ENCODE measurements around the gene SLC4A11. TPM values are rescaled to one million over a fixed set of nuclear protein-coding genes. Genes with fewer than 3 reads are reported as not detected.
A peak's percentile ranks its signal among the peaks of the same experiment; 100 is the strongest.

The SLC4A11 gene
- polyA plus RNA-seq, 1 of the 3 experiments (the other 2 are of a cell fraction), result 2.7 TPM

- H3K4me1 ChIP-seq (ENCODE audit: control insufficient read depth in 1 of 2, insufficient read depth in 2 of 2, low read depth in 1 of 2, low read length in 1 of 2), result no peaks in the 10 kb centered on the region
- H3K9ac ChIP-seq, result no peak overlapping the region
- H3K27me3 ChIP-seq (ENCODE audit: insufficient read depth), result no peaks in the 10 kb centered on the region
- CTCF ChIA-PET, result interaction anchor here (1.0 to 3.3 kb wide), 5 partner anchors 10 to 634 kb away, joined by 3 to 16 read pairs (median 4); partner anchors contain the start of gene SLC4A11
- TF ChIP-seq ELF1 (IDR thresholded peaks at IDR 0.05), result no peak
- TF ChIP-seq, protein P1, sequence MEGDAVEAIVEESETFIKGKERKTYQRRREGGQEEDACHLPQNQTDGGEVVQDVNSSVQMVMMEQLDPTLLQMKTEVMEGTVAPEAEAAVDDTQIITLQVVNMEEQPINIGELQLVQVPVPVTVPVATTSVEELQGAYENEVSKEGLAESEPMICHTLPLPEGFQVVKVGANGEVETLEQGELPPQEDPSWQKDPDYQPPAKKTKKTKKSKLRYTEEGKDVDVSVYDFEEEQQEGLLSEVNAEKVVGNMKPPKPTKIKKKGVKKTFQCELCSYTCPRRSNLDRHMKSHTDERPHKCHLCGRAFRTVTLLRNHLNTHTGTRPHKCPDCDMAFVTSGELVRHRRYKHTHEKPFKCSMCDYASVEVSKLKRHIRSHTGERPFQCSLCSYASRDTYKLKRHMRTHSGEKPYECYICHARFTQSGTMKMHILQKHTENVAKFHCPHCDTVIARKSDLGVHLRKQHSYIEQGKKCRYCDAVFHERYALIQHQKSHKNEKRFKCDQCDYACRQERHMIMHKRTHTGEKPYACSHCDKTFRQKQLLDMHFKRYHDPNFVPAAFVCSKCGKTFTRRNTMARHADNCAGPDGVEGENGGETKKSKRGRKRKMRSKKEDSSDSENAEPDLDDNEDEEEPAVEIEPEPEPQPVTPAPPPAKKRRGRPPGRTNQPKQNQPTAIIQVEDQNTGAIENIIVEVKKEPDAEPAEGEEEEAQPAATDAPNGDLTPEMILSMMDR (IDR thresholded peaks at IDR 0.05), result peak; percentile 24; the same call in 1 of the 2 replicates
- no peaks in the 10 kb centered on the region for H3F3A ChIP-seq (replicated peaks; ENCODE audit: insufficient read depth)
- H3K9me2 ChIP-seq, result no peaks in the 10 kb centered on the region
- H4K20me1 ChIP-seq (ENCODE audit: insufficient read depth), result no peaks in the 10 kb centered on the region
- no peak overlapping the region; a peak in 1 of 4 replicates for H3K4me3 ChIP-seq (ENCODE audit: low read depth in 2 of 2, low read length in 1 of 2)
- H3K4me2 ChIP-seq, result no peak overlapping the region
- H3K27ac ChIP-seq (ENCODE audit: low read depth in 2 of 2, low read length in 1 of 2), result no peak overlapping the region
- POLR2A ChIA-PET, result no interaction called here
- no peaks in the 10 kb centered on the region for H3K9me3 ChIP-seq
- H3K79me2 ChIP-seq (ENCODE audit: insufficient read depth), result no peaks in the 10 kb centered on the region
- 78% methylated on average over 10 of the region's 10 CpGs for WGBS (ENCODE audit: low lambda C conversion rate)
- H3K36me3 ChIP-seq (replicated peaks in 1 of 2; ENCODE audit: control insufficient read depth in 1 of 2, insufficient read depth in 2 of 2, low read length in 1 of 2), result peaks cover 3 to 34% of the 10 kb centered on the region in 2 experiments
- no peak overlapping the region for H2AFZ ChIP-seq (ENCODE audit: low read depth)
- DNase-seq, result no peak
Measured at GRCh38 chr20:3250091-3250504, 11.1 kb upstream of the SLC4A11 start.

DNA sequence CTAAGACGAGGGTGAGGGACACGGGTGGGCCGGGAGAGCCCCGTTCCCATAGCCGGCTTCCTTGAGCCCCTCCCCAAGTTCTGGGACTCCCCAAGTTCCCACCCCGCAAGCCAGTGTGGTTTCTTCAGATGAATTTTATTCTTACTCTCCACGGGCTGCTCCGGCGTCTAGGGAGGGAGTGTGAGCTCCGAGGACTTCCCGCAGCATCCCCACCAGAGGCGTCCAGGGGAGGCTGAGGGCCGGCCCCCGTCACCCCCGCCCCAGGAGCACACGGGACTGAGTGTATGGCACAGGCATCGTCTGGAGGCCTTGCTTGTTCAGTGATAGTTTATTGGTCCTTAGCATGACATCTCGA lies 10.0 kb upstream of the SLC4A11 start:
- no peaks in the 10 kb centered on the region for H3K27me3 ChIP-seq (ENCODE audit: insufficient read depth)
- WGBS (ENCODE audit: low lambda C conversion rate), result 93% methylated on average over 12 of the region's 18 CpGs
- DNase-seq, result no peak
- CTCF ChIA-PET, result interaction anchor here (1.2 kb wide), 1 partner anchor 635 kb away, joined by 3 read pairs; no protein-coding TSS in a partner anchor
- no peaks in the 10 kb centered on the region for H3F3A ChIP-seq (replicated peaks; ENCODE audit: insufficient read depth)
- TF ChIP-seq TAF1 (IDR thresholded peaks at IDR 0.05; ENCODE audit: borderline replicate concordance, low read depth, low read length), result no peak
- TF ChIP-seq RFX5 (IDR thresholded peaks at IDR 0.05; ENCODE audit: low read length), result no peak
- TF ChIP-seq TEAD4 (IDR thresholded peaks at IDR 0.05; ENCODE audit: borderline replicate concordance, insufficient read depth), result no peak
- TF ChIP-seq MXI1 (IDR thresholded peaks at IDR 0.05; ENCODE audit: low read depth, low read length), result no peak
- no peak for TF ChIP-seq POLR2AphosphoS5 (IDR thresholded peaks at IDR 0.05; ENCODE audit: low read depth, low read length)
- TF ChIP-seq TCF12 (IDR thresholded peaks at IDR 0.05), result no peak
- no peak for TF ChIP-seq FOXJ3 (CRISPR knock-in tag; IDR thresholded peaks at IDR 0.05)
- TF ChIP-seq PBX3 (IDR thresholded peaks at IDR 0.05), result no peak
- TF ChIP-seq SIN3A (IDR thresholded peaks at IDR 0.05; ENCODE audit: borderline replicate concordance, low read depth, low read length), result no peak
- POLR2A ChIA-PET, result interaction anchor here (0.6 to 1.5 kb wide), 2 partner anchors 9 to 33 kb away, joined by 3 to 6 read pairs; no protein-coding TSS in a partner anchor
- H3K9me3 ChIP-seq, result no peaks in the 10 kb centered on the region
- no peaks in the 10 kb centered on the region for H3K4me1 ChIP-seq (ENCODE audit: control insufficient read depth in 1 of 2, insufficient read depth in 2 of 2, low read depth in 1 of 2, low read length in 1 of 2)
- H3K9ac ChIP-seq, result no peak overlapping the region
- no peak overlapping the region for H3K4me3 ChIP-seq (ENCODE audit: low read depth in 2 of 2, low read length in 1 of 2)
- no peak overlapping the region for H3K4me2 ChIP-seq
- H3K27ac ChIP-seq (ENCODE audit: low read depth in 2 of 2, low read length in 1 of 2), result no peak overlapping the region
- H3K36me3 ChIP-seq (replicated peaks in 1 of 2; ENCODE audit: control insufficient read depth in 1 of 2, insufficient read depth in 2 of 2, low read length in 1 of 2), result peaks cover 0 to 27% of the 10 kb centered on the region in 2 experiments
- H3K79me2 ChIP-seq (ENCODE audit: insufficient read depth), result no peaks in the 10 kb centered on the region
- no peaks in the 10 kb centered on the region for H4K20me1 ChIP-seq (ENCODE audit: insufficient read depth)
- no peaks in the 10 kb centered on the region for H3K9me2 ChIP-seq
- no peak overlapping the region for H2AFZ ChIP-seq (ENCODE audit: low read depth)
